Thoracic aorta (tissue), 2 donors: ENCODE data around the gene CEP104. TPM values are rescaled to one million over a fixed set of nuclear protein-coding genes. Genes with fewer than 3 reads are reported as not detected.

Source experiments
- ATAC-seq: fragments of 150-250 bp; one replicate; pipeline ENCODE4 v1.8.0; 2017; ENCODE audit warnings: low read depth; ENCODE audit not compliant: insufficient number of reproducible peaks, low FRiP score
- DNase-seq: peaks from one replicate; pipeline ENCODE4 v3.0.0-alpha.2; 2020; ENCODE audit warnings: low spot score
- H3K27ac ChIP-seq, 2 donors: fragments of 200-600 bp; sonication (generic); 1 replicate in 1 of 2; 2 replicates in 1 of 2; pipeline ENCODE4 v1.5.1; 2016; ENCODE audit warnings: mild to moderate bottlenecking in 2 of 2, moderate library complexity in 2 of 2
- H3K27me3 ChIP-seq: fragments of 200-600 bp; sonication (generic); replicated peaks from 2 replicates; pipeline ENCODE4 v1.6.0; 2016; ENCODE audit warnings: mild to moderate bottlenecking; ENCODE audit not compliant: insufficient read depth
- H3K36me3 ChIP-seq: fragments of 200-600 bp; sonication (generic); one replicate; pipeline ENCODE4 v1.5.1; 2016
- H3K4me1 ChIP-seq, 2 donors: fragments of 200-600 bp; sonication (generic); 1 replicate in 1 of 2; 2 replicates in 1 of 2; pipeline versions ENCODE4 v1.5.1 to v1.6.0; 2016; ENCODE audit warnings: low read depth in 2 of 2, mild to moderate bottlenecking in 1 of 2; ENCODE audit not compliant: control insufficient read depth in 1 of 2
- H3K4me3 ChIP-seq: fragments of 200-600 bp; sonication (generic); 2 replicates; pipeline ENCODE4 v1.5.1; 2016; ENCODE audit warnings: mild to moderate bottlenecking
- H3K9me3 ChIP-seq: fragments of 200-600 bp; sonication (generic); 2 replicates; pipeline ENCODE4 v1.5.1; 2016
- CTCF ChIP-seq: fragments of 200-600 bp; sonication (generic); IDR thresholded peaks from one replicate; pipeline ENCODE4 v1.5.1; 2019; ENCODE audit warnings: antibody characterized with exemption
- total RNA-seq, 2 donors: library from RNA; depleted of rRNA; stranded (reverse); fragments of >200 nt; gene quantifications; one replicate each; pipeline versions ENCODE4 v1.1.0 to v1.2.3, GENCODE V29; 2016

CEP104 gene
- total RNA-seq, 2 donors from 2014 or later, result 27.3 to 59.2 TPM

- no peaks in the 10 kb centered on the region for H3K9me3 ChIP-seq
- H3K36me3 ChIP-seq, result peaks cover 22% of the 10 kb centered on the region
- no peak for DNase-seq
- no peak overlapping the region for H3K4me3 ChIP-seq
- H3K4me1 ChIP-seq, result peaks cover 19 to 32% of the 10 kb centered on the region in 2 donors
- ATAC-seq, result no peak
- no peak overlapping the region for H3K27ac ChIP-seq
- H3K27me3 ChIP-seq, result no peaks in the 10 kb centered on the region
- no peak for TF ChIP-seq CTCF
These were observed 66.1 kb downstream of the CEP104 start for GRCh38 chr1:3790952-3791351.

- Histone ChIP-seq H3K4me3 (no peak overlapping the region), H3K36me3 (peaks cover 25% of the 10 kb centered on the region), H3K27ac (no peak overlapping the region), H3K4me1 (peaks cover 19 to 30% of the 10 kb centered on the region in 2 donors), H3K27me3 (no peaks in the 10 kb centered on the region), H3K9me3 (no peaks in the 10 kb centered on the region)
- no peak for TF ChIP-seq CTCF
- DNase-seq (no peak), ATAC-seq (no peak)
These were observed 66.5 kb downstream of the CEP104 start for GRCh38 chr1:3790500-3790923.

GRCh38 chr1:3789421-3790300 lies 67.3 kb downstream of the CEP104 start:
- Histone ChIP-seq H3K27ac (no peak overlapping the region), H3K27me3 (no peaks in the 10 kb centered on the region), H3K4me1 (peaks cover 10 to 22% of the 10 kb centered on the region in 2 donors), H3K4me3 (no peak overlapping the region), H3K9me3 (no peaks in the 10 kb centered on the region), H3K36me3 (peaks cover 34% of the 10 kb centered on the region)
- DNase-seq (no peak), ATAC-seq (no peak)
- no peak for TF ChIP-seq CTCF

- TF ChIP-seq CTCF, result no peak
- Histone ChIP-seq H3K9me3 (no peaks in the 10 kb centered on the region), H3K27ac (no peak overlapping the region), H3K4me3 (no peak overlapping the region), H3K4me1 (peaks cover 2 to 14% of the 10 kb centered on the region in 2 donors), H3K36me3 (peaks cover 41% of the 10 kb centered on the region), H3K27me3 (no peaks in the 10 kb centered on the region)
- DNase-seq (no peak), ATAC-seq (no peak)
These were observed 68.1 kb downstream of the CEP104 start for GRCh38 chr1:3788756-3789420.
